Fibroblast of lung (primary cell): ENCODE data around the gene SDC4.

Experiments
- EZH2 ChIP-seq: IDR thresholded peaks from 2 replicates; pipeline ENCODE4 v1.5.1; 2012; ENCODE audit warnings: low read length, control low read depth, mild to moderate bottlenecking; ENCODE audit errors: missing control alignments
- TF ChIP-seq, protein P1 (sequence below), 2 donors: IDR thresholded peaks in 1 of 2; conservative IDR thresholded peaks in 1 of 2; 1 replicate in 1 of 2; 2 replicates in 1 of 2; pipeline ENCODE4 v1.5.1; 2011 to 2012; ENCODE audit warnings: low read length in 2 of 2, control low read depth in 1 of 2, inconsistent platforms in 1 of 2, low read depth in 1 of 2, mild to moderate bottlenecking in 1 of 2

DNA sequence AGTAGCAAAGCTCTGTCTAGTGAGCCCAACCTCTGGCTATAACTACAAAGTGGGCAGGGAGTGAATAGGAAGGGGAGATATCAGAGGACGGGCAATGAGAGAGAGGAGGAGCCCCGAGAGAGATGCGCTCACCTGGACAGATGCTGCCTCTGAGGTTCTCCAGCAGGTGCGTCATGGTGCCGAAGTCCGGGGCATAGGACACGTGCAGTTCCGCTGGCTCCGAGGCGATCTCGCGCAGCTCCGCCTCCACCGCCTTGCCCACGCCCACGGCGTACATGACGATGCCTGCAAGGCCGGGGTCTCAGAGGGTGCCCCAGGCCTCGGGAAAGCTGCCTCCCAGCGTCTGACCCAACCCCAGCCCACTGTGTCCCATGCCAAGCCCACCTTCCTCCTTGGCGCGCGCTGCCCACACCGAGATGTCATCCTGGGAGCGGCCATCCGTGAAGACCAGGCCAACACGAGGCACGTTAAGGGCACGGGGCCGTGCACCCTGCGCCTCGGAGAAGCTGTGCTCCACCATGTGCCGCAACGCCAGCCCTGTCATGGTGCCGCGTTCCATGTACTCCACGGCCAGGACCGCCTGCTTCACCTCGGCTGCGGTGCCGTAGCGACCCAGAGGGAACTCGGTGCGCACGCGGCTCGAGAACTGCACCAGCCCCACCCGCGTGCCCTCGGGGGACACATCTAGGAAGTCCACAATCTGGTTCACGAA is 50.3 kb downstream of the SDC4 start:
- TF ChIP-seq, protein P1, sequence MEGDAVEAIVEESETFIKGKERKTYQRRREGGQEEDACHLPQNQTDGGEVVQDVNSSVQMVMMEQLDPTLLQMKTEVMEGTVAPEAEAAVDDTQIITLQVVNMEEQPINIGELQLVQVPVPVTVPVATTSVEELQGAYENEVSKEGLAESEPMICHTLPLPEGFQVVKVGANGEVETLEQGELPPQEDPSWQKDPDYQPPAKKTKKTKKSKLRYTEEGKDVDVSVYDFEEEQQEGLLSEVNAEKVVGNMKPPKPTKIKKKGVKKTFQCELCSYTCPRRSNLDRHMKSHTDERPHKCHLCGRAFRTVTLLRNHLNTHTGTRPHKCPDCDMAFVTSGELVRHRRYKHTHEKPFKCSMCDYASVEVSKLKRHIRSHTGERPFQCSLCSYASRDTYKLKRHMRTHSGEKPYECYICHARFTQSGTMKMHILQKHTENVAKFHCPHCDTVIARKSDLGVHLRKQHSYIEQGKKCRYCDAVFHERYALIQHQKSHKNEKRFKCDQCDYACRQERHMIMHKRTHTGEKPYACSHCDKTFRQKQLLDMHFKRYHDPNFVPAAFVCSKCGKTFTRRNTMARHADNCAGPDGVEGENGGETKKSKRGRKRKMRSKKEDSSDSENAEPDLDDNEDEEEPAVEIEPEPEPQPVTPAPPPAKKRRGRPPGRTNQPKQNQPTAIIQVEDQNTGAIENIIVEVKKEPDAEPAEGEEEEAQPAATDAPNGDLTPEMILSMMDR (conservative IDR thresholded peaks at IDR 0.05 in 1 of 2, IDR thresholded peaks at IDR 0.05 in 1 of 2; ENCODE audit: low read depth in 1 of 2, low read length in 2 of 2): no peak
- no peak for TF ChIP-seq EZH2
